GM19238 (cell line): ENCODE data around the gene NDUFS1.
"Not testable (repeated sequence)": the region's sequence is repeated elsewhere in the genome, so short reads cannot be mapped to it uniquely, and the experiment has no call there.

Source experiments
- DNase-seq: peaks from one replicate; pipeline ENCODE4 v3.0.0; 2011; ENCODE audit warnings: low spot score; ENCODE audit not compliant: insufficient read length

The NDUFS1 gene

GRCh38 chr2:206105541-206105940, 53.7 kb downstream of the NDUFS1 start:
- DNase-seq, result no peak

DNA sequence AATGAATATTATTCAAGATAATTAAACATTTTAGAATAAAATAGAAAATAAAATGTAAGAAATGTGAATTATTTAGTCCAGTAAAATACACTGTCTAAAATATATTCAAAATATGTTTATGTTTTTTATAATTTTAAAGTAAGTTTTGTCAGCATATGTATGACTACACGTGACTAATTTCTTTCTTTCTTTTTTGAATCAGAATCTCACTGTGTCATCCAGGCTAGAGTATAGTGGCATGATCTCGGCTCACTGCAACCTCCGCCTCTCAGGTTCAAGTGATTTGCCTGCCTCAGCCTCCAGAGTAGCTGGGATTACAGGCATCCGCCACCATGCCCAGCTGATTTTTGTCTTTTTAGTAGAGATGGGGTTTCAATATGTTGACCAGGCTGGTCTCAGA, 54.2 kb downstream of the NDUFS1 start:
- no peak for DNase-seq

GRCh38 chr2:206098872-206099271, 60.4 kb downstream of the NDUFS1 start:
- not testable (repeated sequence) for DNase-seq

- DNase-seq, result no peak
Observed at GRCh38 chr2:206098471-206098870, 60.8 kb downstream of the NDUFS1 start.

GRCh38 chr2:206096876-206097275, 62.4 kb downstream of the NDUFS1 start:
- DNase-seq, result no peak

- no peak for DNase-seq
Observed at GRCh38 chr2:206095536-206096332, 63.5 kb downstream of the NDUFS1 start.

DNA sequence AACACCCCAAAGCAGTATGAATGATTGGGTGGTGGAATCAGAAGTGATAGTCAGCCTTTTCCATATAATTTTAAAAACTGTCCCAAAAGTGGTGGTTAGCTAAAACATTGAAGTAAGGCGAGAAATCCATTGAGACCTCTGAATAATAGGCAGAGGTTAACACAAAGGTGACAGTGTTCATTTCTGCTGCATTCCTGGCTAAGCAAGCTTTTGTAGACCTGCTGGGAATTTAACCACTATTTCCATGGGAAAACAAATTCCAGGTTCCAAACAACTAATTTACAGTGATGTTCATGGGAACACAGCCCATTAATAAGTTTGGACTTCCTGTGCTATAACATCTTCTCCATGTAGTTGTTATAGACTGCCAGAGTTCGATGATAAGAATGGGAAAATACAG, 66.9 kb downstream of the NDUFS1 start:
- no peak for DNase-seq

- DNase-seq, result no peak
Observed at GRCh38 chr2:206088248-206088647, 71.0 kb downstream of the NDUFS1 start.

DNA sequence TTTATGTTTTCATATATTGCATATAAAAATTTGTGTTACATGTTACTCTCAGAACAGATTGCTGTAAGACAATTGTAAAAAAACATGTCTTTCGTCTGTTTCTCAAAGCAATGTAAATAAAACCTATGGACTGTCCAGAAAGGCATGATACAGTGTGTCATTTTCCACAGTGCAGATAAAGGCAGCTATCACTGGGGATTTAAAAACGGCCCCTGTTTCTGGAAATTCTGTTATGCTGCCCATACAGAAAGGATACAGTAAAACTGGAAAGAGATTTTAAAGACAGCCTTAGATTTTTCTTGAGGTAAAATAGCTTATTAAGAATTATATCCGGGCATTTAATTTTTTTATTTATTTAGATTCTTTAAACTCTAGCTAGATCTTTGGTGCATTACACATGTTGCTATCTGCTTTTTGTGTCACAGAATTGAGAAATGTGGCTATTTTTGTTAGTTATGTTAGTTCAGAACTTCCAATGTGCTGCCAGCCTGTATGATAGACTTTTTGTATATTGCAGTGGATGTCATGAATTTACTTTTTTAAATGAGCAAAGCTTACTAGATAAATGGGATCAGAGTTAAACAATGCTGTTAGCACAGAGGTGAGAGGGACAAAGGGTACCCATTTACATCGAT, 72.4 kb downstream of the NDUFS1 start:
- no peak for DNase-seq

DNA sequence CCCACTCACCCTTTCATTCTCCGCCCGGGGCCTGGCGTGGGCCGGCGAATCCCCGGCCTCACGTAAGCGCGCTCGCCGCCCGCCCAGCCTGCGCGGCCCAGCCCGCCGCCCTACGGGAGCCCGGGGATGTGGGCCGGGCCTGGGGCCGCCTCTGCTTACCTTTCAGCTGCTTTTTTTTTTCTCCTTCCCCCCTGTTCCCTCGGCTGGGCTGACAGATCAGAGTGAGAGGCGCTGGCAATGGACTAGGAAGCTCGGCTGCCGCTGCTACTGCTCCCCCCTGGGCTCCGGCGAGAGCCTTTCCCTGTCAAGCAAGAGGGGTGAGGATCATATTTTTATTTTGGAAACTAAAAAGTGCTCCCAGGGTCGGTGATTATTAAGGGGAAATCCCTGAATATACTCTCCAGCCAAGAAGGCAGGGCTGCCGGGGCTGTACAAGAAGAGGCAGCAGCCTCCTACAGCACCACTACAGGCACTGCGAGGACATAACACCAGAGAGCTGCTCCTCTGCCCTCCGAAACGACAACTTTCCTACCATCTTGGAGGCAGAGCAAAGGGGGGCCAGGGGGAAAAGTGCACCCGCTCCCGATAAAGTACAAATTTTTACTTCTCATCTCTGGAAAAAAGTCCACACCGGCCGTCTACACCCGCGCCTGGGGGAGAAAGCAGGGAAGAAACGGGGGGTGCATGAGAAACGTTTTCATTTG, 73.3 kb downstream of the NDUFS1 start, which contains the start of gene INO80D:
Gene INO80D (minus strand): TSS at position 433 of the 704 bp plus-strand sequence. CDS start 23,158 bp downstream, outside the sequence.
- DNase-seq, result peak; percentile 67

DNA sequence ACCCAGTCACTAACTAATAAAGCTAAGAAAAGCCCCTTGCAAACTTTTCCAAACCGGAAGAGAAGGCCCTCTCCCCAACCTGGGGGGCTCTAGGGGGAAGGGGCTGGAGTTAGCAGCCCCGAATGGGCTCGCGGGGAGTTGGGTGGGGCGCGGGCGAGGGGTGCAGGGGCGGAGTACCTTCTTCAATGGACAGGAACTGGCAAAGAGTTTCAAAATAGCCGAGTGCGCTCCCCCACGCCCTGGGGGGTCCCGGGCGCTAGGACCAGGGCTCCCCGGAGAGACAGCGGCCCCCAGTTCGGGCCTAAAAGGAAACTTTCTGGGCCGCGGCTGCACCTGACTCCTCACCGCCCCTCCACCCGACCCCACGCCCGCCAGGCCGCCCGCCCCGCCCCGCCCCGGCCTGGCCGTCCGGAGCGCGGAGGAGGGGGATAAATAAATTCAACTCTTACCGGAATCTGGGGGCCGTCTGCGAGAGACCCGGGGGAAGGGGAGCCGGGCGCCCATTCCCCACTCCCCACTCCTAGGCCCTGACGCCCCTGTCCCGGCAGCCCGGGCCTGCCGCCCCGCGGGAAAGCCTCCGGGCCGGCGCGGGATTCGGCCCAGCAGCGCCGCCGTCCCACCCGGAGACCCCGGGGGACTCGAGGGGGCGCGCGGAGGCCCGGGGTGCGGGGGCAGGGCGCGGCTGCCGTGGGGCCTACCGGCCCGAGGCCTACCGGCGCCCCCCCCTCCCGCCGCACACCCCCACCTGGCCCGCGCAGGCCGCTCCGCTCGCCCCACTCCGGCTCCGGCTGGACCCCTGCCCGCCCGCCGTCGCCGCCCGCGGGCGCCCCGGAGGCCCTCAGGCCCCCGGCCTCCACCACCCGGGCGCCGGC, 74.1 kb downstream of the NDUFS1 start:
- DNase-seq, result peak; percentile 25

DNA sequence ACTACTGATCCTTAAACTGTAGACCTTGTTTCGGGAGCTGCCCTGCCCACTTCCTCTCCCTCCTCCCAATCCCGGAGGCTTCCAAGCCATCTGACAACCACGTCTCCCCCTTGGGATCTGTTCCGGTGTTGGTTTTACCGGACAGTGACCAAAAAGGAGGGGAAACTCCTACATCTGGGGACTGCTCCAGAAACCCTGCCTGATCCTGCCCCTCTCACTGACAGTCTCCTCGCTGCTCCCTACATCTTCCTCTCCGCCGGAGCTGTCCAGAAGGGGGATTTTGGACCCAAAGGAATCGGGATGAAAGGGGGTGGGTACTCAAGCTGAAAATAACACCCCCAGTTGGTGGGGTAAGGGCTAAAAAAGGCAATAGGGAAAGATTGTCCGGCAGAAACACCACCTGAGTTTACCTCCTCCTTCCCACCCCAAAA, 74.8 kb downstream of the NDUFS1 start:
- DNase-seq, result no peak

- DNase-seq, result no peak
Observed at GRCh38 chr2:206083602-206084438, 75.4 kb downstream of the NDUFS1 start.

GRCh38 chr2:206082298-206082843, 76.9 kb downstream of the NDUFS1 start:
- no peak for DNase-seq

DNA sequence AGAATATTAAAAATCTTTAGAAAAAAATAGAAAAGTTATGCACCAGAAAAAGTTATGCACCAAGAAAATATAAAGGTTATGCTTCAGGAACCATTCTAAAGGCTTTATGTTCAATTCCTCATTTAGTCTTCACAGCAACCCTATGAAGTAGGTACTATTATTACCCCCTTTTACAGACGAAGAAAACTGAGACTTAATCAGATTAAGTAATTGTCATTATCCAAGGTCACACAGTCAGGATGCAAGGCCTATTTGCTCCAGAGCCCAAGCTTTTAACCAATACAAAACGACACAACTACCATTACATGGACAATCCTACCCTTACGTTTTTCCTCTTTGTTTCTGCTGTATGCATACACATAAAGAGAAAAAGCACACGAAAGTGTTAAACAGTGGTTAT, 78.3 kb downstream of the NDUFS1 start:
- no peak for DNase-seq

DNA sequence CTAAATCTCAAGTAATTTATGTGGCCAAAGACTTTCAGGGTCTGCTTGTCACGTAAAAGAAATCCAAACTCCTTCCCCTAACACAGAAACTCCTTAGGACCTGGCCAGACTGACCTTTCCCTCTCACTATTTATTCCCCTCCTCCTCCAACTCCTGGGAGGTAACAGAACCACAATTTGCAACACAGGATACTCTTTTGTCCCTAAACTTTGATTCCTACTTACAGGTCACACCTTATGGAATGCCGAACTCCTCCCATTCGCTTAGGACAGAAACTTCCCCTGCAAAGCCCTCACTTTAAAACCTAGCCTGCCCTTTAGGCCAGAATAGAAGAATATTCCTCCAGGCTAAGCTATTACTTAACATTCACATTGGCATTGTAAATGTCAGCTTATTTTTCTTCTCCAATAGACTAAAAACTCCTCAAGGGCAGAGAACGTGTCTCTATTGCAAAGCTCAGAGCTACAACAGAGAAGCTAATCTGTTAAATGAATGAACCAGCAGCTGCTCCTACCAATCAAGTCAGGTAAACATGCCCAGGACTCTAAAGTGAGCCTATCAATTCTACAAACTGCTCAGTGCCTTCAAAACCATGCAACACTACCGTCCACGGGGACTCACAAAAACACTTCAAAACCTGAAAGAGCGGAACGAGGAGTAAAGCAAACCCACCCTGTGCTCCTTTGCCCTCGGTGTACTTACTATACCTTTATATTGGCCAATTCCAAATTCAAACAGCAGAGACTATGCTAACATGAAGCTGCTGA, 79.4 kb downstream of the NDUFS1 start:
- no peak for DNase-seq

GRCh38 chr2:206077879-206078278, 81.4 kb downstream of the NDUFS1 start:
- DNase-seq, result not testable (repeated sequence)

DNA sequence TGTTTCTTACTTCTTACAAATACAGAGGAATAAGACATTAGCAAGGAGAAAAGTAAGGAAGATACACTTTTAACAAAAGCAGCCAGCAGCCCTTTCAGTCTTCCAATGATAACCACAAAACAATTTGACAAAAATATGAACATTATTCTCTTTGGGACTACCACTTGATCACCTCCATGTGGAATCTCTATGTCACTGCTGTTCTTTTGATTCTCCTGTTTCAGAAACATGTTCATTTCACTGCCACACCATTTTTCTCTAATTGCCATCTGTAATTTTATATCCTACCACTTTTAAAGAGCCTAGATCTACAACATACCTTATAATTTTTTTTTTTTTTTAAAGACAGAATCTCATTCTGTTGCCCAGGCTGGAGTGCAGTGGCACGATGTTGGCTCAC, 84.1 kb downstream of the NDUFS1 start:
- no peak for DNase-seq

GRCh38 chr2:206071807-206072206, 87.4 kb downstream of the NDUFS1 start:
- no peak for DNase-seq
